Sigmoid colon (tissue), 7 donors: ENCODE results near the gene TTC12. TPM values are rescaled to one million over a fixed set of nuclear protein-coding genes. Genes with fewer than 3 reads are reported as not detected.

Experiments
- DNase-seq: peaks from one replicate; pipeline ENCODE4 v3.0.0-alpha.2; 2019
- H3K27ac ChIP-seq, 4 donors: fragments of 200-600 bp; sonication (generic); one replicate each; pipeline ENCODE4 v1.5.1; 2016 to 2019; ENCODE audit warnings: mild to moderate bottlenecking in 1 of 4
- H3K27me3 ChIP-seq, 3 donors: fragments of 200-600 bp; sonication (generic); one replicate each; pipeline ENCODE4 v1.5.1; 2019; ENCODE audit warnings: mild to moderate bottlenecking in 1 of 3
- H3K36me3 ChIP-seq, 4 donors: fragments of 200-600 bp; sonication (generic); one replicate each; pipeline ENCODE4 v1.5.1; 2016 to 2019
- H3K4me1 ChIP-seq, 4 donors: fragments of 200-600 bp; sonication (generic); one replicate each; pipeline ENCODE4 v1.5.1; 2017 to 2019
- H3K4me3 ChIP-seq, 4 donors: fragments of 200-600 bp; sonication (generic); one replicate each; pipeline ENCODE4 v1.5.1; 2017 to 2019; ENCODE audit warnings: mild to moderate bottlenecking in 2 of 4, moderate library complexity in 1 of 4
- H3K9me3 ChIP-seq, 4 donors: fragments of 200-600 bp in 3 of 4; sonication (generic) in 3 of 4; one replicate each; pipeline versions ENCODE4 v1.5.1 to v1.6.1; 2013 to 2019
- CTCF ChIP-seq, 4 experiments: fragments of 450-650 bp in 3 of 4; fragments of 200-600 bp in 1 of 4; IDR thresholded peaks; one replicate each; pipeline ENCODE4 v1.5.1; 2016 to 2019; ENCODE audit warnings: antibody characterized with exemption in 4 of 4, mild to moderate bottlenecking in 3 of 4, moderate library complexity in 2 of 4
- EP300 ChIP-seq, 4 donors: sonication (generic); formaldehyde crosslinking; IDR thresholded peaks; one replicate each; pipeline ENCODE4 v1.6.1; 2017; ENCODE audit warnings: antibody characterized with exemption in 4 of 4
- POLR2A ChIP-seq, 2 donors: fragments of 450-650 bp; IDR thresholded peaks; one replicate each; pipeline ENCODE4 v1.6.1; 2016; ENCODE audit warnings: antibody characterized with exemption in 2 of 2, mild to moderate bottlenecking in 2 of 2, moderate library complexity in 2 of 2
- POLR2AphosphoS5 ChIP-seq, 4 donors: sonication (generic); formaldehyde crosslinking; IDR thresholded peaks; one replicate each; pipeline ENCODE4 v1.6.1; 2017; ENCODE audit warnings: antibody characterized with exemption in 4 of 4
- WGBS, 2 donors: extraction: QIAGEN DNeasy Blood & Tissue Kit; methylation state at CpG; one replicate each; pipeline ENCODE4 v1.1.7; 2013; 5-methylcytosine and 5-hydroxymethylcytosine counted together
- intact Hi-C: fragments of 100-400 bp; cut with DNase I; formaldehyde crosslinking; loops from one replicate; pipeline ENCODE4 v1.15.1; 2023
- polyA plus RNA-seq, 3 donors: library from polyadenylated mRNA; stranded (reverse); fragments of 200-250 nt; gene quantifications; one replicate each; pipeline ENCODE4 v1.2.3, GENCODE V29; 2013
- total RNA-seq, 4 donors: library from RNA; depleted of rRNA; stranded (reverse); fragments of >200 nt; gene quantifications; one replicate each; pipeline ENCODE4 v1.1.0, GENCODE V29; 2016
- donor health status: healthy with polysubstance abuse.
- donor health status: Bipolar disorder and iron deficiency.
- donor health status: healthy.

The TTC12 gene
- total and polyA plus RNA-seq, 7 donors: 3.6 to 22.4 (median 8.9) TPM

- 49 to 59% methylated on average over 3 of the region's 3 CpGs for WGBS, 2 donors
- intact Hi-C loops: loop anchor here (2.0 to 10.0 kb wide), 4 partner anchors 170 to 997 kb away; partner anchors contain the start of gene NCAM1
- no peaks in the 10 kb centered on the region for H3K9me3 ChIP-seq
- TF ChIP-seq POLR2AphosphoS5 (IDR thresholded peaks at IDR 0.05): no peak
- no peak for TF ChIP-seq EP300 (IDR thresholded peaks at IDR 0.05)
- TF ChIP-seq POLR2A (IDR thresholded peaks at IDR 0.05): no peak
- no peak for TF ChIP-seq CTCF (IDR thresholded peaks at IDR 0.05)
- peaks cover 0 to 17% (median 17%) of the 10 kb centered on the region in 4 donors for H3K4me1 ChIP-seq
- no peak for DNase-seq
- no peaks in the 10 kb centered on the region for H3K36me3 ChIP-seq
- no peaks in the 10 kb centered on the region for H3K27me3 ChIP-seq
- H3K4me3 ChIP-seq: no peak overlapping the region
- H3K27ac ChIP-seq: no peak overlapping the region
These were observed 26.6 kb upstream of the TTC12 start for GRCh38 chr11:113287801-113288200.

GRCh38 chr11:113288286-113288863 is 26.0 kb upstream of the TTC12 start:
- 55 to 74% methylated on average over 6 of the region's 6 CpGs for WGBS, 2 donors
- no peak for DNase-seq
- intact Hi-C loops: loop anchor here (2.0 to 10.0 kb wide), 4 partner anchors 171 to 998 kb away; partner anchors contain the start of gene NCAM1

GRCh38 chr11:113289431-113290187 is 24.8 kb upstream of the TTC12 start:
- no peaks in the 10 kb centered on the region for H3K36me3 ChIP-seq
- intact Hi-C loops: loop anchor here (1.0 to 10.0 kb wide), 5 partner anchors 172 to 999 kb away; partner anchors contain the start of gene NCAM1
- TF ChIP-seq CTCF (IDR thresholded peaks at IDR 0.05) (peak; percentile 80 to 96 (median 86)), POLR2A (IDR thresholded peaks at IDR 0.05) (no peak)
- H3K27me3 ChIP-seq: no peaks in the 10 kb centered on the region
- peak; percentile 80 for DNase-seq
- no peak overlapping the region for H3K27ac ChIP-seq
- no peaks in the 10 kb centered on the region for H3K9me3 ChIP-seq
- WGBS, 2 donors: 58 to 63% methylated on average over 10 of the region's 10 CpGs
- peaks cover 0 to 17% (median 17%) of the 10 kb centered on the region in 4 donors for H3K4me1 ChIP-seq
- H3K4me3 ChIP-seq: no peak overlapping the region

More at GRCh38 chr11:113288286-113288863, 26.0 kb upstream of the TTC12 start:
- Histone ChIP-seq H3K4me3 (no peak overlapping the region), H3K4me1 (peaks cover 0 to 17% (median 17%) of the 10 kb centered on the region in 4 donors), H3K36me3 (no peaks in the 10 kb centered on the region), H3K27ac (no peak overlapping the region), H3K9me3 (no peaks in the 10 kb centered on the region), H3K27me3 (no peaks in the 10 kb centered on the region)
- no peak for TF ChIP-seq CTCF (IDR thresholded peaks at IDR 0.05)
- TF ChIP-seq POLR2AphosphoS5 (IDR thresholded peaks at IDR 0.05): no peak

- TF ChIP-seq CTCF (IDR thresholded peaks at IDR 0.05) (no peak), POLR2AphosphoS5 (IDR thresholded peaks at IDR 0.05) (no peak), POLR2A (IDR thresholded peaks at IDR 0.05) (no peak), EP300 (IDR thresholded peaks at IDR 0.05) (no peak)
- intact Hi-C loops: no loop called here
- no peak for DNase-seq
- Histone ChIP-seq H3K9me3 (no peaks in the 10 kb centered on the region), H3K4me3 (no peak overlapping the region), H3K27me3 (peaks cover 0 to 4% (median 0%) of the 10 kb centered on the region in 3 donors), H3K27ac (no peak overlapping the region), H3K4me1 (no peaks in the 10 kb centered on the region), H3K36me3 (no peaks in the 10 kb centered on the region)
- 70 to 87% methylated on average over 5 of the region's 5 CpGs for WGBS, 2 donors
These were observed 20.4 kb upstream of the TTC12 start for GRCh38 chr11:113293936-113294335.
